ENCODE measurements around the gene CHEK1.
"Not testable (repeated sequence)": the region's sequence is repeated elsewhere in the genome, so short reads cannot be mapped to it uniquely, and the experiment has no call there.

The CHEK1 gene

DNA sequence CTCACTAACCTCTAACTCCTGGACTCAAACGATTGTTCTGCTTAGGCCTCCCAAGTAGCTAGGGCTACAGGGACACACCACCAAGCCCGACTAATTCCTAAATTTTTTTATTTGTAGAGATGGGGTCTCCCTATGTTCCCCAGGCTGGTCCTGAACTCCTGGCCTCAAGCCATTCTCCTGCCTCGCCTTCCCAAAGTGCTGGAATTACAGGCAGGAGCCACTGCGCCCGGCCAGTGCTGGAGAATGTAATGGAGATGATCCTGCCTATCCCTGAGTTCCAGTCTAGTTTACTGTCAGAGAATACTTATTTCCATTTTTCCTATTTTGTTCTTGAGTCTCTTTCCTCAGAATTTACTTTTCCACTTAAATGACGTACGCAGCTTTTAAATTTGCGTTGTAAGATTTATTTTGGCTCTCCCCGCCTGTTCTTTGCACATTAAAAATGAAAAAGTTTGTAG lies at the start of gene CHEK1:
CHEK1 (plus strand) TSS at position 408 of the 458 bp plus-strand sequence. CDS start 1,606 bp downstream, outside the sequence.
- no peak for DNase-seq (ENCODE audit: low read depth)

DNA sequence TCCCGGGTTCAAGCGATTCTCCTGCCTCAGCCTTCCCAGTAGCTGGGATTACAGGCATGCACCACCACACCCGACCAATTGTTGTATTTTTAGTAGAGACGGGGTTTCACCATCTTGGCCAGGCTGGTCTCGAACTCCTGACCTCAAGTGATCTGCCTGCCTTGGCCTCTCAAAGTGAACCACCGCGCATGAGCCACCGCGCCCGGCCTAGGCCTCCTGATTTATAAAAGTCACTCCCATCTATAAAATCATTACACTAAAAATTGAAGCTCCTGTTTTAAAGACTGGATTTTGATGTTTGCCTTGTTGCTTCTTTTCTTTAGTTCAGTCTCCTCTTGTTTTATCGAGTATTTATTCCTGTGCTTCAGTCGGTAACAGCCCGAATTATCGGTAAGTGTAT lies 47.8 kb upstream of the CHEK1 start:
- DNase-seq (ENCODE audit: low read depth) = not testable (repeated sequence)

DNA sequence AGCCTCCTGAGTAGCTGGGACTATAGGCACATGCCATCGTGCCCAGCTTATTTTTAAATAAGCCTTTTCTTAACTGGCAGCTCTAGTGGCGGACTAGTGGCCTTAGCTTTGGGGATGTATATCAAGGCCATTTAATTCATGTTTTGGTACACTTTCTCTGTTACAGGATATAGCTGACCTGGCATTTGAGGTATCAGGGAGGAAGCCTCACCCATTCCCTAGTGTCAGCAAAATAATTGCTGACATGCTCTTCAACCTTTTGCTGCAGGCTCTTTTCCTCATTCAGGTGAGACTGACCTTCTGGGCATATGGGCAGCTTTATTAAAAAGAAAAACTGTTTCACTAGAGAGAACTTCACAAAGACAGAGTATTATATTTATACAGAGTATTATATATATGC lies 46.2 kb upstream of the CHEK1 start:
- no peak for DNase-seq (ENCODE audit: low read depth)

DNA sequence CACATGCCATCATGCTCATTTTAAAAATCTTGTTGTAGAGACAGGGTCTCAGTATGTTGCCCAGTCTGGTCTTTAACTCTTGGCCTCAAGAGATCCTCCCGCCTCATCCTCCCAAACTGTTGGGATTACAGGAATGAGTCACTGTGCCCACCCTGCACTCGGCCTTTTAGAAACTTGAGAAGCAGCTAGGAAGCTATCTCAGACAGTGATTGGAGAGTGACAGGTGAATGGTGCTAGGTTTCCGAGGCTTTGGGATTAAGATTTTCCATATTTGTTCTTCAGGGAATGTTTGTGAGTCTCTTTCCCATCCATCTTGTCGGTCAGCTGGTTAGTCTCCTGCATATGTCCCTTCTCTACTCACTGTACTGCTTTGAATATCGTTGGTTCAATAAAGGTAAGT lies 45.2 kb upstream of the CHEK1 start:
- DNase-seq (ENCODE audit: low read depth) = no peak

DNA sequence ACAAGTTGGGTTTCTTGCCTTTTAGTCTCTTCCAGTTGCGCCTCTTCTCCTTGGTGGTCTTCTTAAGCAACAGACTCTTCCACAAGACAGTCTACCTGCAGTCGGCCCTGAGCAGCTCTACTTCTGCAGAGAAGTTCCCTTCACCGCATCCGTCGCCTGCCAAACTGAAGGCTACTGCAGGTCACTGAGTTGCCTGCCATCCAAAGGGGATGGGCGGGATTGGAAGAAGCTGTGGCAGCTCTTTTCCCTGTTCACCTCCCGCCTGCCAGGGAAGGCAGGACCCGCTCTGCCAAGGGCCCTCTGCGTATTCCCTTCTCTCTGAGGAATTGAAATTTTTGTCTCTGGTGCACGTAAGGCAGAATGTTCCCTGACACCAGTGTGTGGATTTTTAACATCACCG lies 41.5 kb upstream of the CHEK1 start:
- no peak for DNase-seq (ENCODE audit: low read depth)

DNA sequence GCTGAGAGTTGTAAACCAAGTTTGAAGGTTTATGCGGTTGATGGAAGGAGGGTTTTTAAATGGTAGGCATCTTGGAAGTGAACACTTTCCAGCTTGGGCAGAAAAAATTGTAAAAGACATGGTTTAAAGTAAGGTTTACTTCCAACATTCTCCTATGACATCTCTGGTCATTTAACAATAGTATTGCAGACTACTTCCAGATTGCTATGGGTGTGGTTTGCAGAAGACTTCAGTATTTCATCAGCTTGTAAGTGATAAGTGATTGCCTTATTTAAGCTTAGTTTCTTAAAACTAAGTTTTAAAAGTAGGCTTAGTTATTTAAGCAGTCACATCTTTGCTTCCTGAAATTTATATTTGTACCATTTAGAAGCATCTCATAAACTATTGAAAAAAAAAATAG lies 39.5 kb upstream of the CHEK1 start:
- no peak for DNase-seq (ENCODE audit: low read depth)

DNA sequence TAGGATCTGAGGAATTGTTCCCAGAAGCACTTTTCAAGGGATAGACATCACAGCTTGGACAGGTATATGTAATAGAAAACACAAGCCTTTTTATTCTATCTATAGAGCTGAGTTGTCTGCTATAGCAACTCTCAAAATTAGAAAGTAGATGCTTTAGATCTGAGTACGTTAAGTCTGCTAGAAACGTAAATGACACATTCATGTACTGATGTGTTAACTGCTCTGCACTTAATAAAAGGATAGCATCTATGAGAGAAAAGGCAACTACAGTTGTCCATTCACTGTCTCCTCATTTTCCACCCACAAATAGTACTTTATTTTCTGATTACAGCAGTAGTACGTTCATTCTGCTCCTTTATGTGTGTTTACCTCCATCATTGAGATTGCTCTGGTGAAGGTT lies 38.3 kb upstream of the CHEK1 start:
- no peak for DNase-seq (ENCODE audit: low read depth)

DNA sequence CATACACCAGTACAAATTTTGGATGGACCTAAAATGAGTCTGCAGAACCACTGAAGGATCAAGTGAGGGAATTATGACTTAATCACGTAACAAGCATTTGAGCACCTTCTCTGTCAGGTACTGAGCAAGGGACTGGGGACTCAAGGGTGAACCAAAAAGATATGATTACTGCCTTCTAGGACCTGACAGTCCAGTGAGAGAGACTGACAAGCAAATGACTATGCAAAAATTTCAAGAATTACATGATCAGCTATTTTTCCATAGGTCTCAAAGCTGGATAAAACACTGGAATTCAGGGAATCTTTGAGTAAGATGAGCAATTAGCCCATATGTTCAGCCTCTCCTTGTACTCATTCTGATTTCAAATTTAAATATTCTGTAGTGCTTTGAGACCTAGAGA lies 37.5 kb upstream of the CHEK1 start:
- no peak for DNase-seq (ENCODE audit: low read depth)

DNA sequence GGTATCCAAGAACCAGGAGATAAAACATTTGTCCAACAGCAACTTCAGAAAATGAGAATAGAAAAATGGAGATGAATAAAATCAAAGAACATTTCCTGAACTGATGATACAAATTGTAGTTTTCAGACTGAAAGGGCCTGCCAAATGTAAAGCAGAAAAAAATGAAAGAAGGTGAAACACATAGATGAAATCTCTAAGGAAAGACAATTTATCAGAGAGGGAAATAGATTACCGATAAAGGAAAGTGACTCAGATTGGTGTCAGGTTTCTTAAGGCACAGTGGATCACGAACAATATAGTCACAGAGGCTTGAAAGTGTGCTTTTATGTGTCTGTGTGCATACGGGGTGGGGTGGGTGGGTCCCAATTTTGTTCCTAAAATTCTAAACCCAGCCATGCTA lies 36.5 kb upstream of the CHEK1 start:
- DNase-seq (ENCODE audit: low read depth) = no peak

DNA sequence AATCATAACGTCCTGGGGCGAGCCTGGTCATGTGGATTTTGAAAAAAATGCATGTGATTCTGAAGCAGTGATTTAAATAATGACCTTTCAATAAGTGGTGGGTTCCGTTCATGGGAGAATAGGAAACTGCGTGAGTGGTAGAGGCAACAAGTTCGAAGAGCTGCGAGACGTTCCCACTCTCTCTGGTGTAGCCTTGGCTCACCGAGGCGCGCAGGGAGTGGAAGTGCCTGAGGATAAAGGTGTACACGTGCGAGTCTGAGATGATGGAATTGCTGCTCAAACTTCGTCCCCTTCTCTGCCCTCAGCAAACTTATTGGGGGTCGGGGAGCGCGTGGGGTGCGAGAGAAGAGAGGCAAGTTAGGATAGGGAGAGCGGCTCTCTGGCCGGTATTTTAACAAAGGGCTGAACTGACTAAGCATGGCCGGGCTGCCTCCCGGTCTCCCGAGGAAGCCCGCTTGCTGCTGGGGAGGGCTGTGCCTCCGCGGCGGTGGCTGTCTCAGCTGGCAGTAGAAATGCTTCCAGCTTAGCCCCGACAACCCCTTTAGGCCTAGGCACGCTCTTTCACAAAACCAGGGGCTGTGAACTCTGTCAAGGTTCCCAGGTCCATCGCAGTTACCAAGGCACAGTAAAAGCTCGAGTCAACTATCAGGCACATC lies 33.2 kb upstream of the CHEK1 start:
- DNase-seq (ENCODE audit: low read depth) = no peak

DNA sequence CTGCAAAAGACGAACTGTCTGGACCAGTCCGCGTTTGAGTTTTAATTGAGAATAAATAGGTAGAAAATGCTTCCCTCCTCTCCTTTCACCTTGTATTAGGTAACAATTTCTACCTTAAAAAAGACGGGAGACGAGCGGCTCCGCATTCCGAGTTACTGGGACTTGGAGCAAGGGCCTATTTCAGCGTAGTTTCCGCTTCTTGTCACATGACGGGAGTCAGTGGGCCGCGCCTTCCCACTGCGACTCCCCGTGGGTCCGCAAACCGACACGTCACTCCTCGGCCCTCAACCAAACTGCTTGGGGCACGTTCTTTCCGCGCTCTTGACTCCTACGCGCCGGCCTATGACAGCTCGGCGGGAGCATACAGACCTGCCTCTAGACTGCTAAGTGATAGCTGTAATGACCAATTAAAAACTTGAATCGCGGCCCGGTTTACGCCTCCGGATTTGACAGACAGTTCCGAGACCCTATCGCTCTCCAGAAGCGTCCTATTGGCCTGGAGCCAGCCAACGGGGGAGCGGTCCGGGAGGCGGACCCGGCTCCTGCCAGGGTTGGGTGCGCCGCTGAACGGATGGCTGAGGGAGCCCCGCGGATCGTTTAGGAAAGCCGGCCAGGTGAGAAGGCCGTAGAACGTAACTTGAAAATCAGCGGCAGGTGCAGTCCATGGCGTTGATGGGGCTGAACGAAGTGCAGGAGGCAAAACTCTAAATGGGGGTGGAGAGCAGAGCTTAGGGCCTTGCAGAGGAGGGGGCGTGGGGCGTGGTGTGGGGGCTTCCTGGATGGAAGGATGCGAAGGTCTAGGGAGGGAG lies 32.5 kb upstream of the CHEK1 start, which contains the start of gene STT3A:
STT3A (plus strand) TSS at position 548 of the 809 bp plus-strand sequence. CDS start 3,064 bp downstream, outside the sequence.
- peak; percentile 98 for DNase-seq (ENCODE audit: low read depth)

DNA sequence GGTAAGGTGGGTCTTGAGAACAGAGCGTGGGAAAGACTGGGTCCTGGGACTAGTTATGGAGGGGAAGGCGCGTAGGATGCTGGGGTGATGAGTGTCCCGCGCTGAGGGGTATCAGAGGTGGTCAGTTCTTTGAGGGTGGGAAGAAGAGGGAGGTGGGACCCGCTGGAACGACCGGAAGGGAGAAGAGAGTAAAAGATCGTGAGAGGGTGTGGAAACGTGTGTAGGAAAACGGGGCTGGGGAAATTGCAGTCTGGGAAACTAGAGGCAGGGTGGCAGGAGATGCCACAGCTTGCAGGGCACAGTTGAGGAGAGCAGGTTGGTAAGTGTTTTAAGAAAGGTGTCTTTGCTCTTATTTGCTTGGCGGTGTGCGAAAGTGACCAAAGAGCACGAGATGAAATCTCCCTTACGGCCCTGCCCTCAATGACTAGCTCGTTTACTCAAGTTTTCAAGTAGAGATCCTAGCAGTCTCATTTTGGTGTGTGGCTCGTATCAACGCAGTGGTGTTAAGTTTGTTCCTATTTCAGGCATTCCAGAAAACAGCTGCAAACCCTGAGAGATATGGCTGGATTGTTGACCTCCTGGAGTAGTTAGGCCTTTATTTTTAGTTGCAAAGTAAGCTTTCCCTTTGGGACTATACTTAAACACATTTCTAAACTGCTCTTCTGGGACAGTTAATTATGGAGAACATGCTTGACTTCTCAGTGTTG lies 31.7 kb upstream of the CHEK1 start:
- no peak for DNase-seq (ENCODE audit: low read depth)

DNA sequence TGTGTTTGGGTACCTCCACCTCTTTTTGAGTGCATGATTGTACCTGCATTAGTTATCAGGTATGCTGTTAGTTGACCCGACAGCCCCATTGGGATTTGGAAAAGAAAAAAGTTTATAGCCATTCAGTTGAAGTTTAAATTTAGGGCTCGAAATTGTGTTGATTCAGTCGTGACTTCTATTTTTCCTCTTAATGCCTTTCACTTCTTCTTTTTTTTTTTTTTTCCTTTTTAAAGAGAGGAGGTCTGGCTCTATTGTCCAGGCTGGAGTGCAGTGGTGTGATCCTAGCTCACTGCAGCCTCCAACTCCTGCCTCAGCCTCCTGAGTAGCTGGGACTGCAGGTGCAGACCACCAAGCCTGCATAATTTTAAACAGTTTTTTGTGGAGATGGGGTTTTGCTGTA lies 30.0 kb upstream of the CHEK1 start:
- no peak for DNase-seq (ENCODE audit: low read depth)

DNA sequence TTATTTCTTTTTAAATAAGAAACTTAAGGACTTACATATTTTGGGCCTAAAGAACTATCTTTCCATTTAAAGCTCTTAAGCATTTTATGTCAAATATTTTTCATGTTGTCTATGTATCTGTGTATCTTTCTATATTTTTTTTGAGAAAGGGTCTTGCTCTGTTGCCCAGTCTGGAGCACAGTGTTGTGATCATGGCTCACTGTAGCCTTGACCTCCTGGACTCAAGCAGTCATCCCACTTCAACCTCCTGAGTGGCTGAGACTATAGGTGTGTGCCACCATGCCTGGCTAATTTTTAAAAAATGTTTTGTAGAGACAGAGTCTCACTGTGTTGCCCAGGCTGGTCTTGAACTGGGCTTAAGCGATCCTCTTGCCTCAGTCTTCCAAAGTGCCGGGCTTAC lies 24.3 kb upstream of the CHEK1 start:
- DNase-seq (ENCODE audit: low read depth) = no peak

DNA sequence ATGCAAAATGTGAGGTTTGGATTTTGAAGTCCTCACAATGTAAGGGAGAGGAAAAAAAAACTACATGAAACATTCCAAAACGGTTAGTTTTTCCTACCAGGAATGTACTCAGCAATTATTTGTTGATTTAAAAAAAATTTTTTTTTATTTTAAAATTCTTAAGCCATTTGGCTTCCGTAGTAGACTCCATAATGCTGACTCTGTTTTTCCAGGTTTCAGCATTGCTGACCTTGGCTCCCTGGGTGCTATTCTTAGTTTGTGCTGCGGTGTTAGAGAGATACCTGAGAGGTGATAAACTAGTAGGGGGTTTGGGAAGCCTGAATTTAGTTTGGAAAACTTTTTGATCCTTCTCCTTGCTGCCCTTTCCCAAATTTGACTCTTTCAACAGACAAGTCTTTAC lies 21.8 kb upstream of the CHEK1 start:
- no peak for DNase-seq (ENCODE audit: low read depth)

DNA sequence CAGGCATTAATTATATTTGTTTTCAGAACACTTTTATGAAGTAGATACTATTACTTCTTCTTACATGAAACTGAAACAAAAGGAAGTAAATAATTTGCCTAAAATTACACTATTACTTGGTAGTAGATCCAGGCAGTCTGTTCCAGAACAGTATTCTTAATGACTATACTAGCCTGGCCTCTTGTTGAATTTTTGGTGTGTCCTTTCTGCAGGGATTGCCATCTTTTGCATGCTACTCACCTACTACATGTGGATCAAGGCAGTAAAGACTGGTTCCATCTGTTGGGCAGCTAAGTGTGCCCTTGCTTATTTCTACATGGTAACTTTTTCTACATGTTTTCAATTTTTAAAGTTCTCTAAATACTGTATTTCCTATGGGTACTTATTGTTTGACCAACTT lies 19.5 kb upstream of the CHEK1 start:
- DNase-seq (ENCODE audit: low read depth) = no peak

DNA sequence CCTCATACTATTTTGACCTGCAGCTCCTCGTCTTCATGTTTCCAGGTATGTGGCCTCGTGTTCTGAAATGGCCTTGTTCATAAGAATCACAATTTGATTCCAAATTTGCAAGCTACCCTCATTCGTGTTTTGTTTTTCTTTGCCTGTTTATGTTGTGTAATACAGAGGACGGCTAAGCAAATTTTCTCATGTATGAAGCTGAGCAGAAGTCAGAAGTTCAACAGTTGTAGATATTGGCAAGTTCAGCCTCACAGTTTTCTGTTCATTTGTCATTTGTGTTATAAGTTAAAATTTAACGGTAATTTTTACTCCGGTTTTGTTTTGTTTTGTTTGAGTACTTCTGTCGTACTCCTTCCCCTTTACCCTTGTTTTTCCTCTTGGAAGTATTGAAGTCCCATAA lies 15.4 kb upstream of the CHEK1 start:
- no peak for DNase-seq (ENCODE audit: low read depth)

DNA sequence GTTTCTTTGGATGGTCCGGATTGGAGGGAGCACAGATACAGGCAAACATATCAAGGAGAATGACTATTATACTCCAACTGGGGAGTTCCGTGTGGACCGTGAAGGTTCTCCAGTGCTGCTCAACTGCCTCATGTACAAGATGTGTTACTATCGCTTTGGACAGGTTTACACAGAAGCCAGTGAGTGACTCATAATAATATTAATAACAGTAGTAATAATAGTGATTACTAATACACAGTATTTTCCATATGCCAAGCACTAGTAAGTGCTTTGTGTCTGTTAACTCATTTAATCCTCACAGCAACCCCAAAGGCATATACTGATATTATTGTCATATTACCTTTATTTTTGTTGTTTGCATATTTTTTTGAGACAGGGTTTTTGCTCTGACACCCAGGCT lies 6.6 kb upstream of the CHEK1 start:
- no peak for DNase-seq (ENCODE audit: low read depth)

DNA sequence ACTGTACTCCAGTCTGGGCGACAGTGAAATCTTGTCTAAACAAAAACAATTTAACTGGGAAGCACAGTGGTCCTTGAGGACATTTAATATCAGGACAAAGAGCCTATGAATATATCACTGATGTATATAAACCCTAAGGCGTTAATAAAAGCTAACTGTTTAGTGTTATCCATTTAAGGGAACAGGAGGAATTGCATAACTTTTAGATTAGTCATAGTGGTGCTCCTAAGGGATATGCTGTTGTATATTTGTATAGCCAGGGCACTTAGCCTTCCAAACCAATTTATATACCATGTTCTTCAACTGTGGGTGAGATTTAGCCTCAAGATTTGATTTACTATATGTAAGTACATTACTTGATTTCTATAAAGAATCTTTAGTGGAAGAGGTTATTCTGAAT lies 3.0 kb upstream of the CHEK1 start:
- peak; percentile 31 for DNase-seq (ENCODE audit: low read depth)

DNA sequence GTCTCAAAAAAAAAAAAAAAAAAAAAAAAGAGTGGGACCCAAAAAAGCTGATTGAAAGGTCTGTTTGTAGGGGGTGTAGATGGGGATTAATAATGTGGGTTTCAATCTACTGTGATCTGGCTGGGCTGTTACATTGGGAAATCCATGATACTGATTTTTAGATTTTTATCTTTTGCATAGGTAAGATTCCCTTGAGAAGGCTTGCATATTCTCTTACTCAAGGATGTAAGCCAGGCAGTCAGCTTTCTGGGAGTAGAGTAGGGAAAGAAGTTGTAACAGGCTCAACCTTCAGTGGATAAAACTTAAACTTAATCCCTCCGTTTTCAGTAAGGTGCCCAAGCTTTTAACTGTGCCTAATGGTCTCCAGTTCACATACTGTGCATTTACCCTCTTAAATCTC lies 1.9 kb upstream of the CHEK1 start:
- no peak for DNase-seq (ENCODE audit: low read depth)

DNA sequence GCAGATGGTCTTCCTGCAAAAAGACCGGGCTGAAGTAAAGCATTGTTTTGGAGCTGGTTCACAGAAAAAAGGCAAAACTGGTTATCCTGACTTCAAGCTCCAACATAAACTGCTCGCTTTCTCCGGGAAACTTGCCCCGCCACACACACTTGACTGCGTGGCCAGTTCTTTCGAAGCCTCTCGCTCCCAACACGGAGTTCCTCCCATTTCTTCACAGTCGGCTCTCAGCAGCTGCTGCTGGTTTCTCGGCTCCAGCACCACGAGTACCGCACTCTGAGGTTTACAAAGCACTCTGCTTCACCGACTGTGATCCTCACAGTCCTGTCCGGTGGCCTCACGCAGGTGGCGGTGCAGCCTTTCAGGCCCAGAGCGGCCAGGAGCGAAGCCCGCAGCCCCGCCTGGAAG lies 264 bp downstream of the CHEK1 start:
- DNase-seq (ENCODE audit: low read depth) = peak; percentile 20

DNA sequence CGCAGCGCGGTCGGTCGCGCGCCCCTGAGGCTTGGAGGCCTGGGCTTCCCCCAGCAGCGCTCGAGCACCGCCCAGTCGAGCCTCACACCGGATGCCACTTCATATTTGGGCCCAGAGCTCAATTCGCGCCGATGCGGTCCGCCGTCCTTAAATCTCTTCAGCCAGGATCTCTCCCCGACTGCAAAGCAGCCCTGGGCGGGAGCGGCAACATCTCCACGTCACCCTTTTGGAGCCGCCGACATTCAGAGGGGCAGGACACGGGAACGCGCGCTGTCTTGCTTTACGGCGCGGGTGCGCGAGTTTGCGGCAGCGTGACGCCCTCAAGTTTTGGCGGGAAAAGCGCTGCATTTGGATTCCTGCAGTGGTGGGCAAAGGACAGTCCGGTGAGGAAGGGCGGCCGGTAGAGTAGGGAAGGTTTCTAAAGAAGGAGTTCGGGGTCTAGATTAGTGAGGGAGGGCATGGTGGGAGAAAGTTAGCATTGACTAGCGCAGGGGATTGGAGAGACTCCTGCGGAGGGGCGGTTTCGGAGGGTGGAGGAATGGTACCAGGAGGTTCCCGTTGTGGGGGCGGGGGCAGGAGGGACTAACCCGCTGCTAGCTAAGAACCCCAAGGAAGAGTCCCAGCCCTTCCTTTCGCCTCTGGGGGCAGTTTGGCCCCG lies 796 bp downstream of the CHEK1 start:
- peak; percentile 82 for DNase-seq (ENCODE audit: low read depth)
